Activated effector memory CD4-positive, alpha-beta T cell treated with anti-CD3 and anti-CD28 coated beads, Interleukin-2, amount 50 U/mL, for 16 hours (primary cell): ENCODE results near the gene RRP8.

Source experiments
- DNase-seq: peaks from one replicate; pipeline ENCODE4 v3.0.0-alpha.2; 2020

RRP8 gene

GRCh38 chr11:6603287-6604080 lies at the start of gene RRP8, which contains the start of gene ILK:
TSS of gene RRP8 (minus strand) at chr11:6603616. CDS start at chr11:6603502, 114 bp downstream.
TSS of gene ILK (plus strand) at chr11:6603774. CDS start at chr11:6604272, 498 bp downstream.
- peak; percentile 95 for DNase-seq

DNA sequence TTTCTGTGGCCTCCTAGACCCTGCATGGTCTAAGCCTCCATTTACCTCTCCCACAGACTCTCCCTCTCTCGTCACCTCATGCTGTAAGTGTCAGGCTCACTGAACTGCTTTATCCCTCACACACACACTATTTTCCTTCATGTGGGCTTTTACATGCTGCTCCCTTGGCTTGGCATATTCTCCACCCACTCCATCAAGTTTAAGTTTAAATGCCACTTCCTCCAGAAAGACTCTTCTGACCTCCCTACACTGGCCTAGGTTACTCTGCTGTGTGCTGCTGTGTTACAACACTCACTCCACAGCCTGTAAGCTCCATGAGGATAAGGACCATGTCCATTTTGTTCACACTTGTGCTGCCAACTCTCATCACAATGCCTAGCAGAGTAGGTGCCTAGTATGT lies 49.7 kb upstream of the RRP8 start:
- DNase-seq, result no peak

GRCh38 chr11:6652182-6652581 lies 48.8 kb upstream of the RRP8 start:
- no peak for DNase-seq

GRCh38 chr11:6650980-6651379 lies 47.6 kb upstream of the RRP8 start:
- DNase-seq, result no peak

- DNase-seq, result no peak
Observed at GRCh38 chr11:6650104-6650503, 46.7 kb upstream of the RRP8 start.

DNA sequence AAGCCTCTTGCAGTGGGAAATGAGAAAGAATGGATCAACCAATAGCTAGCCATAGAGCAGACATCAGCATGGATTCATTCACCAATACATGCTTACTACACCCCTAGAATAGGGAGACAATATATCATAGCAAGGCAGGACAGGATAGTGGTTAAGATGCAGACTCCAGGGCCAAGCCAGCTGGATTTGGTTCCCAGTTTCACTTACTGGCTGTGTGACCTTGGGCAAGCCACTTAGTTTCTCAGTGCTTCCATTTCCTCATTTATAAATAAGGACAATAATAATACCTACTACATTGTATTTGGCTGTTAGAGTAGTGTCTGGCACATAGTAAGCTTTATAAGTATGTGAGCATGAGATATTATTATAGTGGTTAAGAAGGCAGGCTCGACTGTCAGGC lies 45.1 kb upstream of the RRP8 start:
- DNase-seq, result no peak

DNA sequence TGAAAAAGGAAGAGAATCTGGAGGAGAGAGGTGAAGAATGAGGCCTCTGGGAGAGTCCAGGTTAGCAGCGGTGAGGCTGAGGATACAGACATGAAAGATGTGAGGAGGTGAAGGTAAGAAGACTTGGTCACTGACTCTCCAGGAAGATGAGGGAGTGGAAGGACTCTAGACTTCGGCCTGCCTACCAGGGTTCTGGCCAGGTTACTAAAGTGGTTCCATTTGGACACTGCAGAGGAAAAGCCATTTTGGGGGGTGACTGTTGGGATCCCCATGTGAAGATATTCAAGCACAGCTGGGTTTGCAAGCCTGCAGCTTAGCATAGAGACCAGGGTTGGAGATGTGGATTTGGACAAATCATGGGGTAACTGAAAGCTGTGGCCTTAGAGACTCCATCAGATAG lies 44.4 kb upstream of the RRP8 start:
- no peak for DNase-seq

GRCh38 chr11:6646918-6647679 lies 43.7 kb upstream of the RRP8 start:
- peak; percentile 72 for DNase-seq

DNA sequence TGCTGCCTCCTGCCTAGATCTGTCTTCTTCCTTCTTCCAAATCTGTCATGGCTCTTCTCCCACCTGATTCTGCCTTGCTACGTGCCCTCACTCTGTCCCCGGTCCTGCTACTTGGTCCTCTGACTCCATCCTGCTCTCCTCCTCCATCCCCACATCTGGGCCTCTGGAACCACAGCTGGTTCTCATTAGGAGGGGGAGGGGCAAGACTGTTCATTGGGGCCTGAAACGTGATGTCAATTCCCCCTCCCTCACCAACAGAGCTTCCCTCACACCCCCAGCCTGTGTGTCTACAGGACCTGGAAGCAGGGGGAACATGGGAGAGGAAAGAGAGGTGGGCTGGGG lies 43.1 kb upstream of the RRP8 start:
- no peak for DNase-seq

- DNase-seq, result no peak
Observed at GRCh38 chr11:6646071-6646470, 42.7 kb upstream of the RRP8 start.

GRCh38 chr11:6642957-6643356 lies 39.5 kb upstream of the RRP8 start:
- no peak for DNase-seq

DNA sequence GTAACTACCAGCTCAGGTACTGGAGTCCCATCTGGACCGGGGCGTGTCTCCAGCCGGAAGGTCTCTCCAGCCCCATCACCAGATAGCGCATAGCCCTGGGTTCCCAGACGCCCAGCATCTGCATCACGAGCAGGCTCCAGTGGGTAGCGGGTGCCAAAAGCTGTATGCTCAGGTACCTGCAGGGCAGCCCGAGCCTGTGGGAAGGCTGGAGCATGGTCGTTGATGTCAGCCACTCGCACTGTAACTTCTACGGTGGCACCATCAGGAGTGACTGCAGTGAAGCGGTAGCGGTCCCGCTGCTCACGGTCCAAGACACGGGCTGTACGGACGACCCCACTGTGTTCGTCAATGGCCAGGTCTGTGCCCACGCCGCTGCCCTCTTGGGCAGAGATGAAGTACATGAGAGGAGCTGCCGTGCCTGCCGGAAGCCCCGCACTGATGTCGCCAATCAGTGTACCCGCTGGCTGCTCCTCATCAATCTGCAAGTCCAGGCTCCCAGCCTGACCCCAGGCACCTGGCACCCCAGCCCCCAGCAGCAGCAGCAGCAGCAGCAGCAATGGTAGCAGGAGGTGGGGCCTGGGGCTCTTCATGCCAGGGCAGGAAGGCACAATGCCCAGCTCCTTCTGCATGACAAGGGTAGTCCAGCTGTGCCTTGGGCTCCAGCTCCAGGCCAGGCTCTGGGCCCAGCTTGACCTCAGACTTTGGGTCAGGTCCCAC lies 37.7 kb upstream of the RRP8 start:
- DNase-seq, result no peak

DNA sequence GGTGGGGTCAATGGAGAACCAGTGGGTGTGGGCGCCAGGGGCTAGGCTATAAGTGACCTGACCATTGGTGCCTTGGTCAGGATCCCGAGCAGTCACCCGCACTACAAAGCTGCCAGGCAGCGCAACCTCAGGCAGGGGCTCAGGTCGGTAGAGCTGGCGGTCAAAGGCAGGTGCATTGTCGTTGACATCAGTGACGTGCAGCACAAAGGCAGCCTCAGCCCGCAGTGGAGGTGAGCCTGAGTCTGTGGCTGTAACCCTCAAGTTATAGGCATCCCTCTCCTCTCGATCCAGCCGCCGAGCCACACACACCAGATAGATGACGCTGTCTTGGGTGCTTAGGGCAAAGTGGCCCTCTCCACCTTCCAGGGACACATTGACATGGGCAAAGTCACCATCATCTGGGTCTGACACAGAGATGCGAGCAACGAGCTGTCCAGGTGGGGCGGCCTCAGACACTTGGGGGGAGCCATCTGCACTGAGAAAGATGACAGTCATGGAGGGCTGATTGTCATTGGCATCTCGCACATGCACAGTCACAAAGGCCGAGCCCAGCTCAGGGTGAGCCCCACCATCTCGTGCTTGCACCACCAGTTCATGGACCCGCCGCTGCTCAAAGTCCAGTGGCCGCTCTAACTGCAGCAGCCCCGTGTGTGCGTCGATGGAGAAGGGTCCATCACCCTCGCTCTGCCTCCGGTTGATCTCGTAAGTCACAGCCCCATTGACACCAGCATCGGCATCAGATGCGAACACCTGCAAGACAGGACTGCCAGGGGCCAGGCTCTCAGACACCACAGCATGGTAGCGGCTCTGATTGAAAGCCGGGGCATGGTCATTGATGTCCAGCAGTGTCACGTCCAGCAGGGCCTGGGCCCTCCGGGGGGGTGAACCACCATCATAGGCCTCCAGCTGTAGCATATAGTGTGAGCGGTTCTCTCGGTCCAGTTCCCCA lies 36.9 kb upstream of the RRP8 start:
- DNase-seq, result no peak

DNA sequence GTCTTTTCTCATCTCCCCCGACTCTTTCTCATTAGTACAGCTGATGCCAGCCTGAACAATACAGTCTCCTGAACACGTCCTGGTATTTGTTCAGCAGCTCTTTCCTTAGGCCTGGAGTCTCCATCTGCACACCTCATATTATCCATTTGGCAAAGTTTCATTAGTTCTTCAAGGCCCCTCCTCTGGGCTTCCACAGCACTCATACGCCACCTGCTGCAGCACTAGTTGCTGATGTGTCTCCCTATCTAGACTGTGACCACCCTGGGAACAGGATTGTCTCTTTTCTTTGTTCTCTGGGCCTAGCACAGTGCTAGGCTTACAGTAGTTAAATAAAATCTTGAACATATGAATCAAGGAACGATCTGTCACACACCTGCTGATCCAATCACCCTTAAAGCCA lies 35.0 kb upstream of the RRP8 start:
- DNase-seq, result no peak

DNA sequence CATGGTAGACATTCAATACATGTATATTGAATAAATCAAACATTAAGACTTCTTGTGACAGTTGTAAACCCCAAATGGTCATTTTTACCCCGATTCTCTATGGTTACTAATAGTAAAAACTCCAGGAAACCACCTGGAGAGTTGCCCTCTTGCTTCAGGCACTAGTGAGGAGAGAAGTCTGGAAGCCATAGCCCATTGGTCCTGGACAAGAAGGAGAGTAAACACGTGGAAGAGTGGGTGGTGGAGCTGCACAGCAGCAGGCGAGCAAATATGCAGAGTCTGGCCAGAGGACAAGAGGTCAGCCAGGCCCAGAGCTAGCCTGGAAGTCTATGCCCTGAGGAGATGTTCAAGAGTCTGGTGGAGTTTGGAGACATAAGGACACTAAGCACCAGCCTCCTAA lies 34.5 kb upstream of the RRP8 start:
- no peak for DNase-seq

DNA sequence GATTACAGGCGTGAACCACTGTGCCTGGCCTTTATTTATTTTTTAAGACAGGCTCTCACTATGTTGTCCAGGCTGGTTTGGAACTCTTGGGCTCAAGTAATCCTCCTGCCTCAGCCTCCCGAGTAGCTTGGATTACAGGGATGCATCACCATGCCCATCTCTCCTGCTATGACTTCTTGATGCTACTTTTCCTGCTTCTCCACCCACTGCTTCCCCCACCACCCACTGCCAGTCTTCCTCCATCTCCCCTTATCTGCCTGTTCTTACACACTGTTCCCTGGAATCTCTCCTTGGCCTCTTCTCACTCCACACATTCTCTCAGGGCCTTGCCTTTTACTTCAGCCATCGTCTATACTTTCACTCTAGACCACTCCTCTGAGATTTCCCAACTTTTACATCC lies 33.1 kb upstream of the RRP8 start:
- no peak for DNase-seq

DNA sequence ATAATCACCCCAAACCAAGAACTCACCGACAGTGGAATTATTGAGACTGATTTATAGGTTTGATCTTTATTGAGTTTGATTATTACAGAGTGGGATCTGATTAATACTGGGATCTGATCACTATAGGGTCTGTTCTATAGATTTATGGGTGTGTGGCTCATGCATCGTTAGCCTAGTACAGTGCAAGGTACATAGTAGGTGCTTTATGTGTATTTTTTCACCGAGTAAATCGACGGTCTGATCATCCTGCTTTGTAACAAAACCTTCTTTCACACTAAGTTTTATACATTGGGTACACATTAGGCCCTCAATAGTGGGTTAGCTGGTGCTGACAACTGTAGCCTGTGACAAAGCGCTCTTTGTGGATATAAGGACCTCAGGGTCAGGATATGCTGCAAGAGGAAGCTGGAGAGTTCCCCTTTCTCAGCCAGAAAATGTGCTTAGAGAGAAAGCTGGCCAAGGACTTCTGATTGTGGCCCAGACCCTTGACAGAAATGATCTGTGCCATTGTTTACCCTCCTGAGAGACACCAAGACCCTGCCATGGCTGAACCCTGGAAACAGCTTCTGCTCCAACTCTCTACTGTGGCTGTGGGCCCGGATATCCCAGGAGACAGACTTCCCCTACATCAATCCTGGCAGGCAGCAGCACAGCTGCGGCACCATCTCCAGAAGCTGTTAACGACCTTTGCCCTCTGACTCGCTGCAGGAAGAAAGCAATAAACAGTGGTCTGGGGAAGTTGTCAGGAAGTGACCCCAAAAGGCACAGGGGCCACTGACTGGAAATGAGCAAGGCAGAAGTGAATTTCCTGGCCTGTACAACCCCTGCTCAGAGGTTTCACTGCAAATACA lies 31.9 kb upstream of the RRP8 start:
- no peak for DNase-seq

DNA sequence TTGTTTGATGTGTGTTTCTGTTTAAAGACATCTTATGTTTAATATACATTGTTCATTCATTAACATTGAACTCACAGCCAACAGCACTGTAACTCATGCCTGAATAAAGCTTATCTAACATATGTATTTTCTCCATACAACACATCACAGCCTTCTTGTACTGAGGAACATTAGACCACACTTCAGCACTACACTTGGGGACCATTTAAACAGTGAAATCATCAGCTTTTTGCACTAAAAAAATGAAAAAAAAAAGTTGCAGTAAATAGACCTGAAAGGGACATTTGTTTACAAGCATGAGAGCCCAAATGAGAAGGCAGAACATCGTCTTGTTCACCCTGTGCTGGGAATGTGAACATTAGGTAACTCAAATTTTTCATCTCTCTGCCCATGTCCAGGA lies 31.1 kb upstream of the RRP8 start:
- DNase-seq, result no peak

DNA sequence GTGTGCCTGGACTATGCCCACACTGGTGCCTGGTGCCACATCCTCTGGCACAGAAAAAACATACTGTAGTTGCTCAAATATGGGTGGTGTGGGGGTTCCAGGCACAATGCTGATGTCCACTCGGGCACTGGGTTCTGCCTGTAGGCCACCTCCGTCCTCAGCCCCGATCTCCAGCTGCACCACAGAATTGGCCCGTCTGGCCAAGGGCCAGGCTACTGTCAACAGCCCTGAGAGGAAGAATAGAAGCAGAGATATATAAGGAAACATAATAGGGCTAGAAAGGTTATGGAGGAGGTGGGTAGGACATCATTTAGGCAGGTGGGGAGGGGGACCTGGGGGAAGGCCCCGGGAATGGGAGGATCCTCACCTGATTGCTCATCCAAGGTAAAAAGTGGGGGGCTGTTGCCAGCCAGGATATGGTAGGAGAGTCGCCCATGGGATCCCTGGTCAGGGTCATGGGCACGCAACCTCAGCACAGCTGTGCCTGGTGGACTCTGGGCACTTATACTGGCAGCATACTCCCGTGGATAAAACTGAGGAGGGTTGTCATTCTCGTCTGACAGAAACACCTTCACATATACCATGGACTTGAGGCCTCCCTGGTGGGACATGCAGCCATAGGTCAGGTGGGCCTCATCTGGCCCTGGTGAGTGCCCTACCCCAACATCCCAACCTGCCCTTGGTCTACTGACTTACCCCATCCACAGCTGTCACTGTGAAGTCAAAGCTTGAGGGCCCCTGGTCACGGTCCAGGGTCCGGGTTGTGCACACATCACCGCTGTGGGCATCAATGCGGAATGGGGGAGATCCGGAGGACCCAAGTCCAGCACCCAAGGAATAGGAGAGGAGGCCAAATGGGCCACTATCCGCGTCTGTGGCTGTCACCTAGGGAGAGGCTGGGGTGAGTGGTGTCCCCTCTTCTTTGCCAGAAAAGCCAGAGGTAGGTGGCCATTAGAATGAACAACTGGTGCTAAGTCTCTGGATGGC lies 30.3 kb upstream of the RRP8 start:
- peak; percentile 56 for DNase-seq
